Erythroblast (primary cell): ENCODE results near the gene FNIP2.
"Not testable (repeated sequence)": the region's sequence is repeated elsewhere in the genome, so short reads cannot be mapped to it uniquely, and the experiment has no call there.

Experiments used
- DNase-seq, 2 experiments: peaks; one replicate each; lab custom pipeline; 2025; lab: John Stamatoyannopoulos, UW
- GATA1 ChIP-seq: IDR thresholded peaks from 2 replicates; pipeline ENCODE4 v1.6.1; 2011; ENCODE audit warnings: low read depth, mild to moderate bottlenecking, control low read depth, low read length, moderate library complexity
- POLR2A ChIP-seq: IDR thresholded peaks from 2 replicates; pipeline ENCODE4 v1.6.1; 2011; ENCODE audit warnings: mild to moderate bottlenecking, low read length

Gene FNIP2

GRCh38 chr4:158863296-158863695, 94.5 kb downstream of the FNIP2 start:
- no peak for TF ChIP-seq GATA1
- no peak for TF ChIP-seq POLR2A
- no peak for DNase-seq

- TF ChIP-seq GATA1 (no peak), POLR2A (no peak)
- no peak for DNase-seq
Measured at GRCh38 chr4:158865520-158866177, 96.8 kb downstream of the FNIP2 start.

- TF ChIP-seq GATA1 (no peak), POLR2A (no peak)
- DNase-seq: no peak
Measured at GRCh38 chr4:158869001-158869400, 100.2 kb downstream of the FNIP2 start.

GRCh38 chr4:158869761-158870160, 100.9 kb downstream of the FNIP2 start:
- no peak for TF ChIP-seq POLR2A
- TF ChIP-seq GATA1: no peak
- no peak for DNase-seq

GRCh38 chr4:158870282-158870625, 101.4 kb downstream of the FNIP2 start:
- TF ChIP-seq GATA1: no peak
- TF ChIP-seq POLR2A: no peak
- no peak for DNase-seq

- no peak for TF ChIP-seq GATA1
- TF ChIP-seq POLR2A: no peak
- peak in 1 of 2 experiments; percentile 28 for DNase-seq
Measured at GRCh38 chr4:158870626-158871334, 102.0 kb downstream of the FNIP2 start.

GRCh38 chr4:158871335-158871724, 102.5 kb downstream of the FNIP2 start:
- DNase-seq: no peak
- no peak for TF ChIP-seq POLR2A
- no peak for TF ChIP-seq GATA1

GRCh38 chr4:158873795-158874401, 105.1 kb downstream of the FNIP2 start:
- no peak for TF ChIP-seq POLR2A
- no peak for TF ChIP-seq GATA1
- DNase-seq: peak; percentile 35 to 46

- TF ChIP-seq POLR2A (no peak), GATA1 (no peak)
- no peak for DNase-seq
Measured at GRCh38 chr4:158875026-158875425, 106.2 kb downstream of the FNIP2 start.

- no peak for DNase-seq
- TF ChIP-seq POLR2A (no peak), GATA1 (no peak)
Measured at GRCh38 chr4:158875455-158875854, 106.6 kb downstream of the FNIP2 start.

GRCh38 chr4:158877069-158877468, 108.2 kb downstream of the FNIP2 start:
- DNase-seq: peak; percentile 14 to 39

GRCh38 chr4:158882142-158882541, 113.3 kb downstream of the FNIP2 start:
- DNase-seq: not testable (repeated sequence)

More at GRCh38 chr4:158877069-158877468, 108.2 kb downstream of the FNIP2 start:
- no peak for TF ChIP-seq POLR2A
- no peak for TF ChIP-seq GATA1

GRCh38 chr4:158884280-158884679, 115.5 kb downstream of the FNIP2 start:
- TF ChIP-seq POLR2A (no peak), GATA1 (no peak)
- no peak for DNase-seq

GRCh38 chr4:158885564-158885963, 116.7 kb downstream of the FNIP2 start:
- no peak for DNase-seq
- TF ChIP-seq GATA1 (no peak), POLR2A (no peak)

- no peak for DNase-seq
- TF ChIP-seq GATA1 (no peak), POLR2A (no peak)
Measured at GRCh38 chr4:158890294-158890693, 121.5 kb downstream of the FNIP2 start.
